Epidermal melanocyte (primary cell): ENCODE results near the gene ASCL5.
"Not testable (repeated sequence)": the region's sequence is repeated elsewhere in the genome, so short reads cannot be mapped to it uniquely, and the experiment has no call there.

Experiments used
- DNase-seq: peaks from one replicate; pipeline ENCODE4 v3.0.0; 2011; ENCODE audit warnings: low spot score; ENCODE audit not compliant: insufficient read length

The ASCL5 gene

DNA sequence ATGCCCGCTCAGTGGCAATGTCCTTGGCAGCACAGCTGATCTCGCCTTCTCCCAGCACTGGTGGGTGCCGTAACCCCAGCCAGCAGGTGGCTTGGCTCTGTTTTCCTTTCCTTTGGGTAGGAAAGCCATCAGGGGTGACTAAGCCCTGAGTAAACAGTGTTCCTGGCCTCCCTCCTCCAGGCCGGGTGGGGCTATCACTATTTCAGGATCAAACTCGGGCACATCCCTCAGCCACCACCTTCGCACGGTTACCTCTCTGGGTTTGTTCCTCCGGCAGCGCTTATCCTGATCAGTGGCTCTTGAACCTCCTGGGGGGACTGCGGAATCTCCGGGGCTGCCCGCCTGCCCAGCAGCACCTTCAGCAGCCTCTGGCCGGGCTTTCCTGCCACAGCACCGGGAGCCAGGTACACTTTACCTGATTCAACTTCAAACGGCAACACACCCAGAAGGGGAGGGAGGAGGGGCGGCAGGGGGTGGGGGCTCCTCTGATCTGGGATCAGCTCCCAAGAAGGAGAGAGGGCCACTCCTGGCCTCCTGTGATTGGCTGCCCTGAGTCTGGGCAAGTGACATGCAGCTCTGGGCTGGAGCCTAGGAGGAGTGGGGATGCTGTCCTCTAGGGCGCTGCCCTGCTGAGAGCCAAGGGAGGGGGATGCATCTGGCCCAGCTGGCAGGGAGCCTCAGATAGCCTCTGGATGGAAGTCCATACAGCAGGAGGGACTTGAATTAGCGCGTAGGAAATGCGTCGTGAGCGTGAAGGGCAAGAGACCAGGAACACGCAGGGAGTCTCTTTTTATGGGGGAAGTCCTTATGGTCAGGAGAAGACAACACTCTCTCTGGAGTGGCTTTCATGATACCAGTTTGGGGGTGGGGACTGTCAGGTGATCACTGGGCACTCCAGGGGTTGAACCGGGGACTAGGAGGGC, at the start of gene ASCL5:
Gene ASCL5 (minus strand): TSS at position 353 of the 923 bp plus-strand sequence. CDS start 11,812 bp downstream, outside the sequence.
- no peak for DNase-seq

DNA sequence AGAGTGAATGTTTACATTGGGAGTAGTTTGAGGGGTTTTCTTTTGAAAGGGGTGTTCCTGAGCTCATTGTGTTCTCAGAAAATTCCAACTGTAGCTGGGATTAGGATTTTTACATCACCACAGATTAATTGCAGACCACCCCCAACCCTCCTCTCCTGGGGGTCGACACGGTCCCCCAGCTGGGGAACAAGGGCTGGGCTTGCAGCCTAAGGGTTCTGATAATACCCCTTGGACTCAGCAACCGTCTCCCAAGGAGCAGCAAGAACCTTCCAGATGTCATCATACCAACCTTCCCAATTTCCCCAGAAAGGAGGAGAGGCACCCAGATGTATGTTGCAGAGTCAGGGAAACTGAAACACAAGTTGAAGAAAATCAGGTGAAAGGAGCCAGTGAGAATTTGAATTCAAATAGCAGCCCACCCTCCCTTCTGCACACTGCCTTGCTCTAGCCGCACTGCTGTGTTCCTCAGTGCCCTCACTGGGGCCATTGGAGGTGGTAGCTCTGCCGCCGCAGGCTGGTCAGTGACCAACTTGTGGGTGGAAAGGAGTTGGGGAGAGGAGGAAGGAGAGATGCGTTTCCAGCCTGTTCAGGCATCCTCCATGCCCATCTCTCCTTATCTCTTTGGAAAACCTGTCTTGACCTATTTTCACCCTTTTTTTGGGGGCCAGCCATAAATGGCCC, 49.0 kb upstream of the ASCL5 start:
- DNase-seq, result no peak

- DNase-seq, result no peak
Measured at GRCh38 chr1:201173736-201174135, 46.8 kb upstream of the ASCL5 start.

DNA sequence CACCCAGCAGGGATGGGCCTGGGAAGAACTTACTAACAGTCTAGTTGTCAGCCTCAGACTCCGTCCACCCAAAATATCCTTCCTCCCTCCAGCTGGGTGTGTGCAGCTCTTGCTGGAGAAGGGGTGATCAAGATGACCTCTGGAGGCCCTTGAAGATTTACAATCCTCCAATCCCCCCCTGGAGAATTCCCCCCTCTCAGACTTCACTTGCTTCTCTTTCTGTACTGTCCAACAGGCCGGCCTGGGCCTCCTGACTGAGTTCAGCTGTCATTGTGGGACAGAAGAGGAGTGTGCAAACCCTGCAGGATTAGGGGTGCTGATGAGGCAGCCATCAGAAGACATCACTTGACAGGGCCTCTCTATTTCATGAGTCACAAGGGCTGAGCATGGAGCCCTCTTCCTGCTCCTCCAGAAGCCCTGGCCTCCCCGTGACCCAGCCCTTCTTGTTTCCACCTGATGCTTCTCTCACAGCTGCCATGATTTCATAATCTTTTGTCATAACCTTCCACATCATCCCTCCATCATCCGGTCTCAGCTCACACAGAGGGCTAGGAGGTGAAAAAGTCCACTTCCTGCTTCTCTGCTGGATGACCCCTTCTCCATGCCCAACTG, 46.1 kb upstream of the ASCL5 start:
- no peak for DNase-seq

DNA sequence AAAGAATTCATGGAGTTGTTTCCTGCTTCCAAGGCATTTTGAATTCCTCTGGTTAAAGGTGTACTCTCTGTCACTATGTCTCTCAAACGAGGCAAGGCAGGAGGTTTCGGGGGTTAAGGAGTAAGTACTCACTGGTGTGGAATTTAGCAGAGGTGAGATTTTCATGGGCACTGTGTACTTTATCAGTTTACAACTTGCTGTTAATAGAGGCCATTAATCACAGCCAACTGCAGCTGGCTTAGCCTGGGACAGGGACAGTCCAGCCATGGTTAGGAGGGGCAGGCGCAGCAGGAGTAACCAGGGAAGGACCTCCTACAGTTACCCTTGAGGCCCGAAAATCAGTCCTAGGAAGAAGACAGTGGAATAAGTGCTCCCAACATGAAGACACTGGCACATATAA, 45.3 kb upstream of the ASCL5 start:
- no peak for DNase-seq

GRCh38 chr1:201171063-201172036, 44.4 kb upstream of the ASCL5 start:
- no peak for DNase-seq

GRCh38 chr1:201170533-201171062, 43.6 kb upstream of the ASCL5 start:
- DNase-seq, result peak; percentile 92

DNA sequence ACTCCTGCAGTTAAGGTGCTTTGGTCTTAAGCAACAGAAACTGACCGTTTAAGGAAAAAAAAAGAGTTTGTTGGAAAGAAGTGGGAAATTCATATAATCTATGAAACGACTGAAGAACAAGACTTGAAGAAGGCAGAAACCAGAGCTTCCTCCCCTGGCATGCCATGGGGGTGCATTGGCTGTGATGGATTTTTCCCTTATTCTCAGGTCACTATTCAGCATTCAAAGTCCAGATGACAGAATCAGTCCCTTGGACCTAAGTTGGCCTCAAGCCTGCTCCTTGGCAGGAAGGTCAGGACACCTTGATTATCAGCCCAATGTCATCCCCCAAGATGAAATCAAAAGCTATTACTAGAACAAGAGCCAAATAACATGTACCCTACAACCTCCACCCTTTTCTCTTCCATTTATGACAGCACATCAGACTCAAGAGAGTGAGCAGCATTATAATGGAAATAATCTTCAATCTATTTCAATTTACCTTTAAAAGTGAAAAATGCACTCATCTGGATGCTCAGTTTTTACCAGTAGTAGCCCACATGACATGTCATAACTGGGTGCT, 43.1 kb upstream of the ASCL5 start:
- DNase-seq, result no peak

GRCh38 chr1:201169203-201169602, 42.2 kb upstream of the ASCL5 start:
- DNase-seq, result no peak

DNA sequence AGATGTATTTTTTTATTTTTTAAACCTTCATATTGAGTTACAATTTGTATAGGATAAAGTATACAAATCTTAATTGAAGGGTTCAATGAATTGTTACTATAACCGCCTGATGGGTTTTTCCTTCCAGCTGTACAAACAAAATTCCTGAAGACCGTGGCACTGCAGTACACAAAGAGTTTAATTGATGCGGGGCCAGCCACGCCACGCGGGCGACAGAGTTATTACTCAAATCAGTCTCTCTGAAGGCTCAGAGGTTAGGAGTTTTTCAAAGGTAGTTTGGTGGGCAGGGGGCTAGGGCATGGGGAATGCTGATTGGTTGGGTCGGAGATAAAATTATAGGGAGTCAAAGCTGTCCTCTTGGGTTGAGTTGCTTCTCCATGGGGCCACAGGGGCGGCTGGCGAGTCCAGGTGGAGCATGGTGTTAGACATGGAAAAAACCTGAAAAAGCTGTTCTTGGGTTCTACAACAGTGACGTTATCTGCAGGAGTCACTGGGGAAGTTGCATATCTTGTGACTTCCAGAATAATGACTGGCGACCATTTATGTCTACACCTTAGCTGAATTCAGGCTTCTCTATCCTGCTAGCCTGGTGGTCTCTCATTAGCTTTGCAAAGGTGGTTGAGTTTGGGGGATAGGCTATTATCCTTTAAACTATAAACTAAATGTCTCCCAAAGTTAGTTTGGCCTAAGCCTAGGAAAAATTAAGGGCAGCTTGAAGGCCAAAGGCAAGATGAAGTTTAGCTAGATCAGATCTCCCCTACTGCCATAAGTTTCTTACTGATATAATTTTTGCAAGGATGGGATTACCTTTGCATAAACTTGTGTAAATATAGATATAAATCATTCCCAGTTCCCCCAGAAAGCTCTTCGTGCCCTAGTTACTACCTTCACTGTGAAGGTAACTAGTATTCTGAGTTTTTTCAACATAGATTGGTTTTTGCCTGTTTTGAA, 40.3 kb upstream of the ASCL5 start:
- DNase-seq, result no peak

- no peak for DNase-seq
Measured at GRCh38 chr1:201164645-201165044, 37.7 kb upstream of the ASCL5 start.

- no peak for DNase-seq
Measured at GRCh38 chr1:201163707-201164106, 36.7 kb upstream of the ASCL5 start.

- not testable (repeated sequence) for DNase-seq
Measured at GRCh38 chr1:201163036-201163435, 36.1 kb upstream of the ASCL5 start.

- DNase-seq, result no peak
Measured at GRCh38 chr1:201157949-201158348, 31.0 kb upstream of the ASCL5 start.

DNA sequence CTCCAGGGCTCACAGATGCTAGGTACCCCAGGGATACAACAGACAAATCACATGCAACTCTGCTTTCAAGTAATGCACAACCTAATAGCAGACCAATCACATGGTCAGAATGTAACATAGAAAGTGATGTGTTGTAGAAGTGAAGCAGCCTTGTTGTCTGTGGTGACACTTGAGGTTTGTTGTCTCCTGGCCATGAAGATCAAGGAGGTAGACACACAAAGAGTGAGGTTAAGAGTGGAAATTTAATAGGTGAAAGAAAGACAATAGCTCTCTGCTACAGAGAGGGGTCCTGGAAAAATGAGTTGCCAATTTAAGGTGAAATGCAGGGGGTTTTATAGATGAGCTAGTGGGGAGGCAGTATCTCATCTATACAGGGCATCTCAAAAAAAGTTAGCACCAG, 29.8 kb upstream of the ASCL5 start:
- DNase-seq, result no peak

GRCh38 chr1:201156346-201156745, 29.4 kb upstream of the ASCL5 start:
- no peak for DNase-seq

DNA sequence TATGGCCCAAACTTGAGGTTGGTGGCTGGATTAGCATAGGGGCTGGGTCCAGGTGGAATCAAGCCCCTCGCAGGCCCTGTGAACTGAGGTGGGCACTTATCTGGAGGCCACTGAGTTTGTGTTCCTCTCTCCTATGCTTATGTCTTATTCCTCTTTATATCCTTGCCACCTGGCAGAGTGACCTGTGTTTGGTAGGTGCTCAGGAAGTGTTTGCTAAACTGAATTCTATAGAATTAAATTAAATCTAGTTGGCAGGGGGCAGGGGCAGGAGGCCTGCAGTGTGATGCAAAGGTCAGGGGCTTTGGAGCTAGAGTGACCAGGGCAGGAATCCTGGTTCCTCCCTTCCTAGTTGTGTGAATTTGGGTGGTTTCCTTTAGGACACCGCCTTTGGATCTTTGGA, 28.4 kb upstream of the ASCL5 start:
- DNase-seq, result no peak

GRCh38 chr1:201154389-201155165, 27.6 kb upstream of the ASCL5 start, which contains the start of gene TMEM9:
Gene TMEM9 (minus strand): TSS chr1:201154474. CDS start chr1:201153923, 551 bp downstream.
- peak; percentile 97 for DNase-seq
